ENCODE data around the gene CYP3A4. TPM values are rescaled to one million over a fixed set of nuclear protein-coding genes. Genes with fewer than 3 reads are reported as not detected.

The CYP3A4 gene
- total RNA-seq, 1 experiment from 2014 or later: not detected

DNA sequence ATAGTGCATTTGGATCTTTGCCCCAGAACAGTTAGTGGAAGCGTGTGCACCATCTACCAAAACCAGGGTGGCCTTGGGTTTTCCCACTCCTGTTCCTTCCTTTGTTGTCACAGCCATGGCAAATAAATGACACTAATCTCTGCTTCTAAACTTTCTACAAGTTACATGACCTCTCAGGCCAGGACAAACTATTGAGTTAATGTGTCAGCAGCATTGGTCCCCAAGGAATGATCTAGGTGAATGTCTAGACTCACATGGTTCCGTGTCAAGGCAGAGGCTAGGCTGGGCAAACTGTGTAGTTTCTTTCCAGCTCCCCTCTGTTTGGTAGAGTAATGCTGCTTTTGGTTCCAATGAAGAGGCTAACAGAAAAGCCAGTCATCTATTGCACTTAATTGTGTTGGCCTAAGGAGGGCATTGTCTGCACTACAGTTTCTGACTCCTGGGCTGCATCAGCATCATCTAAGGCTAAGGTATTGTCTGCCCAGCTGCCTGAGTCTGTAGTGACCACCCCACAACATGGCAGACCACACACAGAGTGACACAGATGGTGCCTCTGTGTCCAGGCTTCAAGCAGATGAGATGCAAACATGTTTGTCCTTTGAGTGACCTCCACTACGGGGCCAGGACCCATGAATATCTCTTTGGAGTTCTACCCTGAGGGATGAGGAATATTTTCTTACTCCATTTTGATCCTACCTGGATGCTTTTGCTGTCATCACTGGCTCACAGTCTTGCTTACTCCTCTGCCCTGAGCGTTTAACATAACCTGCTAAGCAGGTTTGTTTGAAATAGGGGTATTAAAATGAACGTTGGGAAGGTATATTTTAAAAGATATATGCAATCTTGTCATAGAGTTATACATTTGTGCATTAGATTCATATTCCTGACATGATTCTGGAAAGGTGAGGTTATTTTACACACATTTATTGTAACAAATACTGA lies 1.7 kb downstream of the CYP3A4 start:
- intact Hi-C loops (cut with micrococcal nuclease; ENCODE audit: unreplicated experiment): no loop called here
- H3K4me3 Mint-ChIP-seq (ENCODE audit: unreplicated experiment): no peak overlapping the region
- Histone ChIP-seq H3K36me3 (ENCODE audit: control insufficient read depth, insufficient read depth, low read length) (no peaks in the 10 kb centered on the region), H3K4me3 (ENCODE audit: low read depth, low read length) (no peak overlapping the region), H3K9me3 (no peaks in the 10 kb centered on the region), H3K4me1 (no peaks in the 10 kb centered on the region), H3K27me3 (replicated peaks; ENCODE audit: control insufficient read depth, insufficient read depth, low read length) (no peaks in the 10 kb centered on the region)
- H3K27ac Mint-ChIP-seq (ENCODE audit: unreplicated experiment): no peak overlapping the region
- H3K4me1 Mint-ChIP-seq (ENCODE audit: low read depth, unreplicated experiment): no peaks in the 10 kb centered on the region
- no peaks in the 10 kb centered on the region for H3K36me3 Mint-ChIP-seq (ENCODE audit: insufficient read depth, unreplicated experiment)
- POLR2A ChIA-PET: no interaction called here
- no peak for DNase-seq
- TF ChIP-seq, protein P1, sequence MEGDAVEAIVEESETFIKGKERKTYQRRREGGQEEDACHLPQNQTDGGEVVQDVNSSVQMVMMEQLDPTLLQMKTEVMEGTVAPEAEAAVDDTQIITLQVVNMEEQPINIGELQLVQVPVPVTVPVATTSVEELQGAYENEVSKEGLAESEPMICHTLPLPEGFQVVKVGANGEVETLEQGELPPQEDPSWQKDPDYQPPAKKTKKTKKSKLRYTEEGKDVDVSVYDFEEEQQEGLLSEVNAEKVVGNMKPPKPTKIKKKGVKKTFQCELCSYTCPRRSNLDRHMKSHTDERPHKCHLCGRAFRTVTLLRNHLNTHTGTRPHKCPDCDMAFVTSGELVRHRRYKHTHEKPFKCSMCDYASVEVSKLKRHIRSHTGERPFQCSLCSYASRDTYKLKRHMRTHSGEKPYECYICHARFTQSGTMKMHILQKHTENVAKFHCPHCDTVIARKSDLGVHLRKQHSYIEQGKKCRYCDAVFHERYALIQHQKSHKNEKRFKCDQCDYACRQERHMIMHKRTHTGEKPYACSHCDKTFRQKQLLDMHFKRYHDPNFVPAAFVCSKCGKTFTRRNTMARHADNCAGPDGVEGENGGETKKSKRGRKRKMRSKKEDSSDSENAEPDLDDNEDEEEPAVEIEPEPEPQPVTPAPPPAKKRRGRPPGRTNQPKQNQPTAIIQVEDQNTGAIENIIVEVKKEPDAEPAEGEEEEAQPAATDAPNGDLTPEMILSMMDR (IDR thresholded peaks at IDR 0.05; ENCODE audit: insufficient read depth in 1 of 2, low read depth in 1 of 2, low read length in 1 of 2, severe bottlenecking in 1 of 2, unreplicated experiment in 1 of 2): no peak
- no TSS peak for BruUV-seq (replicated peaks)
- H3K27me3 Mint-ChIP-seq (ENCODE audit: insufficient read depth, unreplicated experiment): peaks cover 3% of the 10 kb centered on the region
- CTCF ChIA-PET: no interaction called here
- no peaks in the 10 kb centered on the region for H3K9me3 Mint-ChIP-seq (ENCODE audit: unreplicated experiment)

- Mint-ChIP-seq H3K4me1 (ENCODE audit: low read depth, unreplicated experiment) (no peaks in the 10 kb centered on the region), H3K9me3 (ENCODE audit: unreplicated experiment) (no peaks in the 10 kb centered on the region), H3K27me3 (ENCODE audit: insufficient read depth, unreplicated experiment) (peaks cover 3% of the 10 kb centered on the region), H3K27ac (ENCODE audit: unreplicated experiment) (no peak overlapping the region), H3K36me3 (ENCODE audit: insufficient read depth, unreplicated experiment) (no peaks in the 10 kb centered on the region), H3K4me3 (ENCODE audit: unreplicated experiment) (no peak overlapping the region)
- BruUV-seq (replicated peaks): no TSS peak
- TF ChIP-seq, protein P1 (IDR thresholded peaks at IDR 0.05; ENCODE audit: insufficient read depth in 1 of 2, low read depth in 1 of 2, low read length in 1 of 2, severe bottlenecking in 1 of 2, unreplicated experiment in 1 of 2): no peak
- Histone ChIP-seq H3K36me3 (ENCODE audit: control insufficient read depth, insufficient read depth, low read length) (no peaks in the 10 kb centered on the region), H3K4me1 (no peaks in the 10 kb centered on the region), H3K27me3 (replicated peaks; ENCODE audit: control insufficient read depth, insufficient read depth, low read length) (no peaks in the 10 kb centered on the region), H3K9me3 (no peaks in the 10 kb centered on the region), H3K4me3 (ENCODE audit: low read depth, low read length) (no peak overlapping the region)
- DNase-seq: no peak
- intact Hi-C loops (cut with micrococcal nuclease; ENCODE audit: unreplicated experiment): no loop called here
- ChIA-PET CTCF (no interaction called here), POLR2A (no interaction called here)
These were observed 3.4 kb downstream of the CYP3A4 start for GRCh38 chr7:99780588-99780987.

- Mint-ChIP-seq H3K9me3 (ENCODE audit: unreplicated experiment) (no peaks in the 10 kb centered on the region), H3K4me1 (ENCODE audit: low read depth, unreplicated experiment) (no peaks in the 10 kb centered on the region), H3K4me3 (ENCODE audit: unreplicated experiment) (no peak overlapping the region), H3K27me3 (ENCODE audit: insufficient read depth, unreplicated experiment) (peaks cover 3% of the 10 kb centered on the region), H3K36me3 (ENCODE audit: insufficient read depth, unreplicated experiment) (no peaks in the 10 kb centered on the region), H3K27ac (ENCODE audit: unreplicated experiment) (no peak overlapping the region)
- Histone ChIP-seq H3K4me3 (ENCODE audit: low read depth, low read length) (no peak overlapping the region), H3K27me3 (replicated peaks; ENCODE audit: control insufficient read depth, insufficient read depth, low read length) (no peaks in the 10 kb centered on the region), H3K4me1 (no peaks in the 10 kb centered on the region), H3K9me3 (no peaks in the 10 kb centered on the region), H3K36me3 (ENCODE audit: control insufficient read depth, insufficient read depth, low read length) (no peaks in the 10 kb centered on the region)
- TF ChIP-seq, protein P1 (IDR thresholded peaks at IDR 0.05; ENCODE audit: insufficient read depth in 1 of 2, low read depth in 1 of 2, low read length in 1 of 2, severe bottlenecking in 1 of 2, unreplicated experiment in 1 of 2): no peak
- CTCF ChIA-PET: no interaction called here
- BruUV-seq (replicated peaks): no TSS peak
- intact Hi-C loops (cut with micrococcal nuclease; ENCODE audit: unreplicated experiment): no loop called here
- DNase-seq: no peak
- POLR2A ChIA-PET: no interaction called here
These were observed 4.0 kb downstream of the CYP3A4 start for GRCh38 chr7:99779949-99780348.

All from Caco-2 (cell line).